Kidney (tissue), 14 donors: Measurements from ENCODE around the gene UNC13A. TPM values are rescaled to one million over a fixed set of nuclear protein-coding genes. Genes with fewer than 3 reads are reported as not detected.
A peak's percentile ranks its signal among the peaks of the same experiment; 100 is the strongest.

ENCODE experiments used
- DNase-seq, 5 donors: peaks; one replicate each; pipeline ENCODE4 v3.0.0-alpha.2; 2013 to 2020
- FAIRE-seq: peaks from 2 replicates; lab custom pipeline; 2012; peaks lifted over from hg19 to GRCh38; lab: Jason Lieb, UNC
- H3K27ac ChIP-seq, 2 donors: one replicate each; pipeline ENCODE4 v1.7.0; 2013; ENCODE audit warnings: low read depth in 2 of 2, low read length in 2 of 2, inconsistent platforms in 1 of 2
- H3K27me3 ChIP-seq: one replicate; pipeline ENCODE4 v1.7.1; 2013; ENCODE audit warnings: low read length, inconsistent platforms; ENCODE audit not compliant: control insufficient read depth, insufficient read depth
- H3K36me3 ChIP-seq, 3 donors: one replicate each; pipeline versions ENCODE4 v1.7.0 to v1.7.1; 2013; ENCODE audit warnings: low read length in 3 of 3, control low read depth in 1 of 3, inconsistent platforms in 1 of 3; ENCODE audit not compliant: insufficient read depth in 3 of 3, control insufficient read depth in 2 of 3
- H3K4me1 ChIP-seq, 3 donors: one replicate each; pipeline versions ENCODE4 v1.7.0 to v1.7.1; 2013; ENCODE audit warnings: low read length in 3 of 3, inconsistent platforms in 1 of 3, low read depth in 1 of 3; ENCODE audit not compliant: control insufficient read depth in 2 of 3, insufficient read depth in 2 of 3
- H3K4me3 ChIP-seq, 3 donors: one replicate each; pipeline versions ENCODE4 v1.7.0 to v1.8.1; 2013; ENCODE audit warnings: low read length in 3 of 3, control low read depth in 1 of 3, inconsistent platforms in 1 of 3
- H3K9ac ChIP-seq, 3 donors: one replicate each; pipeline versions ENCODE4 v1.7.0 to v1.7.1; 2013; ENCODE audit warnings: low read length in 3 of 3, control low read depth in 1 of 3, inconsistent platforms in 1 of 3
- H3K9me3 ChIP-seq, 3 donors: one replicate each; pipeline versions ENCODE4 v1.7.0 to v1.7.1; 2013; ENCODE audit warnings: low read length in 3 of 3, control low read depth in 1 of 3, inconsistent platforms in 1 of 3; ENCODE audit not compliant: control insufficient read depth in 2 of 3, insufficient read depth in 1 of 3
- CTCF ChIP-seq: IDR thresholded peaks from 3 replicates; pipeline ENCODE4 v1.5.1; 2012; ENCODE audit warnings: mild to moderate bottlenecking, moderate library complexity, borderline replicate concordance; ENCODE audit not compliant: insufficient read depth; ENCODE audit errors: extremely low read depth
- intact Hi-C: fragments of 100-400 bp; cut with DNase I; formaldehyde crosslinking; loops from one replicate; pipeline ENCODE4 v1.11.1; 2022
- polyA plus RNA-seq: library from polyadenylated mRNA; stranded (reverse); fragments of 350-450 nt; fragmentation: Illumina TruSeq; extraction: RNeasy Lipid Tissue Mini Kit (QIAGEN cat#74804); gene quantifications from one replicate; pipeline ENCODE4 v1.2.3, GENCODE V29; 2014; ENCODE audit warnings: low read depth, low replicate concordance; ENCODE audit not compliant: insufficient read depth
- total RNA-seq: library from RNA; stranded (reverse); fragmentation: NEBNext Ultra II Directional; extraction: Animal tissue kit (Norgen Biotek cat#: 25700); gene quantifications from one replicate; pipeline ENCODE4 v1.2.1, GENCODE V29; 2021
- donor health status: control.
- donor health status: control.
- donor health status: control.
- donor health status: control.
- donor health status: control.
- donor health status: DM: yes; HTN: yes; CAD: no.
- donor health status: Normal renal cell carcinoma (clear cell type).

The UNC13A gene
- total and polyA plus RNA-seq, 2 donors from 2014 or later = 0.06 to 2.2 TPM

GRCh38 chr19:17659996-17660395, 28.2 kb downstream of the UNC13A start:
- Histone ChIP-seq H3K36me3 (no peaks in the 10 kb centered on the region), H3K9ac (no peak overlapping the region), H3K4me3 (no peak overlapping the region), H3K27ac (no peak overlapping the region), H3K4me1 (no peaks in the 10 kb centered on the region), H3K9me3 (no peaks in the 10 kb centered on the region), H3K27me3 (no peaks in the 10 kb centered on the region)
- no peak for FAIRE-seq
- DNase-seq = peak in 3 of 5 donors; percentile 7 to 25 (median 16)
- no peak for TF ChIP-seq CTCF
- intact Hi-C loops = no loop called here

- TF ChIP-seq CTCF = no peak
- Histone ChIP-seq H3K4me3 (no peak overlapping the region), H3K9me3 (no peaks in the 10 kb centered on the region), H3K27me3 (no peaks in the 10 kb centered on the region), H3K36me3 (no peaks in the 10 kb centered on the region), H3K9ac (no peak overlapping the region), H3K27ac (no peak overlapping the region), H3K4me1 (no peaks in the 10 kb centered on the region)
- DNase-seq = no peak
- FAIRE-seq = no peak
- intact Hi-C loops = no loop called here
Measured at GRCh38 chr19:17658666-17659065, 29.5 kb downstream of the UNC13A start.

- no peak for DNase-seq
- Histone ChIP-seq H3K27ac (no peak overlapping the region), H3K4me3 (no peak overlapping the region), H3K27me3 (no peaks in the 10 kb centered on the region), H3K36me3 (no peaks in the 10 kb centered on the region), H3K9me3 (no peaks in the 10 kb centered on the region), H3K4me1 (no peaks in the 10 kb centered on the region), H3K9ac (no peak overlapping the region)
- intact Hi-C loops = no loop called here
- FAIRE-seq = no peak
- TF ChIP-seq CTCF = no peak
Measured at GRCh38 chr19:17658240-17658639, 29.9 kb downstream of the UNC13A start.

GRCh38 chr19:17656970-17657369, 31.2 kb downstream of the UNC13A start:
- no peak for FAIRE-seq
- no peak overlapping the region for H3K27ac ChIP-seq
- H3K4me3 ChIP-seq = no peak overlapping the region
- no peaks in the 10 kb centered on the region for H3K9me3 ChIP-seq
- H3K4me1 ChIP-seq = no peaks in the 10 kb centered on the region
- H3K36me3 ChIP-seq = no peaks in the 10 kb centered on the region
- TF ChIP-seq CTCF = no peak
- peak in 1 of 5 donors; percentile 36 for DNase-seq
- intact Hi-C loops = no loop called here
- no peak overlapping the region for H3K9ac ChIP-seq
- H3K27me3 ChIP-seq = no peaks in the 10 kb centered on the region
